Measurements from ENCODE around the gene SIL1.
"Not testable (repeated sequence)": the region's sequence is repeated elsewhere in the genome, so short reads cannot be mapped to it uniquely, and the experiment has no call there.

Gene SIL1

GRCh38 chr5:139103762-139104161 is 94.4 kb downstream of the SIL1 start:
- no peak for DNase-seq

- no peak for DNase-seq
Measured at GRCh38 chr5:139100825-139101224, 97.3 kb downstream of the SIL1 start.

GRCh38 chr5:139094154-139095131 is 103.7 kb downstream of the SIL1 start:
- no peak for DNase-seq

GRCh38 chr5:139092741-139093343 is 105.3 kb downstream of the SIL1 start:
- DNase-seq, result no peak

GRCh38 chr5:139091439-139092156 is 106.6 kb downstream of the SIL1 start:
- DNase-seq, result no peak

- DNase-seq, result no peak
Measured at GRCh38 chr5:139090581-139090980, 107.6 kb downstream of the SIL1 start.

- no peak for DNase-seq
Measured at GRCh38 chr5:139088024-139088423, 110.1 kb downstream of the SIL1 start.

- DNase-seq, result no peak
Measured at GRCh38 chr5:139082813-139083498, 115.2 kb downstream of the SIL1 start.

GRCh38 chr5:139079991-139080610 is 118.1 kb downstream of the SIL1 start:
- DNase-seq, result no peak

- no peak for DNase-seq
Measured at GRCh38 chr5:139079225-139079990, 118.8 kb downstream of the SIL1 start.

- no peak for DNase-seq
Measured at GRCh38 chr5:139078345-139078744, 119.8 kb downstream of the SIL1 start.

- no peak for DNase-seq
Measured at GRCh38 chr5:139077899-139078298, 120.3 kb downstream of the SIL1 start.

- no peak for DNase-seq
Measured at GRCh38 chr5:139076111-139076510, 122.1 kb downstream of the SIL1 start.

GRCh38 chr5:139075066-139076050 is 122.8 kb downstream of the SIL1 start:
- DNase-seq, result no peak

- not testable (repeated sequence) for DNase-seq
Measured at GRCh38 chr5:139073956-139074355, 124.2 kb downstream of the SIL1 start.

- no peak for DNase-seq
Measured at GRCh38 chr5:139068494-139069151, 129.5 kb downstream of the SIL1 start.

GRCh38 chr5:139068060-139068459 is 130.1 kb downstream of the SIL1 start:
- no peak for DNase-seq

- no peak for DNase-seq
Measured at GRCh38 chr5:139065306-139065705, 132.9 kb downstream of the SIL1 start.

GRCh38 chr5:139064613-139065012 is 133.6 kb downstream of the SIL1 start:
- DNase-seq, result no peak

- no peak for DNase-seq
Measured at GRCh38 chr5:139063664-139064054, 134.5 kb downstream of the SIL1 start.
